Prostate gland (tissue), 2 donors: ENCODE measurements around the gene CHRNA4. TPM values are rescaled to one million over a fixed set of nuclear protein-coding genes. Genes with fewer than 3 reads are reported as not detected.

ENCODE experiments used
- DNase-seq: peaks from one replicate; pipeline ENCODE4 v3.0.0-alpha.2; 2019; ENCODE audit warnings: low spot score
- H3K27ac ChIP-seq, 2 donors: fragments of 200-600 bp; sonication (generic); 2 replicates each; pipeline ENCODE4 v1.5.1; 2017 to 2019
- H3K27me3 ChIP-seq: fragments of 200-600 bp; sonication (generic); replicated peaks from 2 replicates; pipeline ENCODE4 v1.5.1; 2019; ENCODE audit not compliant: insufficient read depth
- H3K36me3 ChIP-seq, 2 donors: fragments of 200-600 bp; sonication (generic); 1 replicate in 1 of 2; 2 replicates in 1 of 2; pipeline versions ENCODE4 v1.5.1 to v1.8.1; 2017 to 2019
- H3K4me1 ChIP-seq: fragments of 200-600 bp; sonication (generic); replicated peaks from 2 replicates; pipeline ENCODE4 v1.5.1; 2019
- H3K4me3 ChIP-seq, 2 donors: fragments of 200-600 bp; sonication (generic); 2 replicates each; pipeline ENCODE4 v1.5.1; 2017 to 2019
- H3K9me3 ChIP-seq: fragments of 200-600 bp; sonication (generic); 2 replicates; pipeline ENCODE4 v1.5.1; 2017
- POLR2A ChIP-seq: fragments of 450-650 bp; IDR thresholded peaks from one replicate; pipeline ENCODE4 v1.6.1; 2016; ENCODE audit warnings: antibody characterized with exemption, mild to moderate bottlenecking
- POLR2AphosphoS5 ChIP-seq: sonication (generic); formaldehyde crosslinking; IDR thresholded peaks from one replicate; pipeline ENCODE4 v1.6.1; 2017; ENCODE audit warnings: antibody characterized with exemption
- WGBS: methylation state at CpG from one replicate; pipeline ENCODE4 v1.1.5; 2018; 5-methylcytosine and 5-hydroxymethylcytosine counted together
- intact Hi-C: fragments of 100-400 bp; cut with DNase I; formaldehyde crosslinking; loops from one replicate; pipeline ENCODE4 v1.14.2; 2022
- total RNA-seq, 2 donors: library from RNA; depleted of rRNA; stranded (reverse); fragments of >200 nt; gene quantifications; one replicate each; pipeline ENCODE4 v1.1.0, GENCODE V29; 2016
- TF ChIP-seq, protein P1 (sequence below), 4 experiments: fragments of 200-600 bp in 2 of 4; fragments of 450-650 bp in 2 of 4; sonication (generic) in 2 of 4; IDR thresholded peaks; 1 replicate in 3 of 4; 2 replicates in 1 of 4; pipeline ENCODE4 v1.5.1; 2016 to 2019; ENCODE audit warnings: antibody characterized with exemption in 4 of 4, mild to moderate bottlenecking in 2 of 4, moderate library complexity in 2 of 4

Gene CHRNA4
- total RNA-seq, 2 donors from 2014 or later = 7.2 TPM; not detected in 1

DNA sequence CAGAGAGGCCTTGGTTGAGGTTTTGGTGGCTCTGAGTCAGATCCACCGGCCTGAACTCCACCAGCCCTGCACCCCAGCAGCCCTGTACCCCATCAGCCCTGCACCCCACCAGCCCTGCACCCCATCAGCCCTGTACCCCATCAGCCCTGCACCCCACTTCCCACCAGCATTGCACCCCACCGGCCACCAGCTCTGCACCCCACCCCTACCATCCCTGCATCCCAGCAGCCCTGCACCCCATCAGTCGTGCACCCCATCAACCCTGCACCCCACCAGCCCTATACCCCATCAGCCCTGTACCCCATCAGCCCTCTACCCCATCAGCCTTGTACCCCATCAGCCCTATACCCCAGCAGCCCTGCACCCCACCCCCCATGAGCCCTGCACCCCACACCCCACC, 14.3 kb upstream of the CHRNA4 start:
- Histone ChIP-seq H3K4me3 (no peak overlapping the region), H3K27me3 (peaks cover 30% of the 10 kb centered on the region), H3K27ac (no peak overlapping the region), H3K9me3 (no peaks in the 10 kb centered on the region), H3K36me3 (no peaks in the 10 kb centered on the region), H3K4me1 (no peaks in the 10 kb centered on the region)
- intact Hi-C loops = no loop called here
- no peak for DNase-seq
- TF ChIP-seq, protein P1, sequence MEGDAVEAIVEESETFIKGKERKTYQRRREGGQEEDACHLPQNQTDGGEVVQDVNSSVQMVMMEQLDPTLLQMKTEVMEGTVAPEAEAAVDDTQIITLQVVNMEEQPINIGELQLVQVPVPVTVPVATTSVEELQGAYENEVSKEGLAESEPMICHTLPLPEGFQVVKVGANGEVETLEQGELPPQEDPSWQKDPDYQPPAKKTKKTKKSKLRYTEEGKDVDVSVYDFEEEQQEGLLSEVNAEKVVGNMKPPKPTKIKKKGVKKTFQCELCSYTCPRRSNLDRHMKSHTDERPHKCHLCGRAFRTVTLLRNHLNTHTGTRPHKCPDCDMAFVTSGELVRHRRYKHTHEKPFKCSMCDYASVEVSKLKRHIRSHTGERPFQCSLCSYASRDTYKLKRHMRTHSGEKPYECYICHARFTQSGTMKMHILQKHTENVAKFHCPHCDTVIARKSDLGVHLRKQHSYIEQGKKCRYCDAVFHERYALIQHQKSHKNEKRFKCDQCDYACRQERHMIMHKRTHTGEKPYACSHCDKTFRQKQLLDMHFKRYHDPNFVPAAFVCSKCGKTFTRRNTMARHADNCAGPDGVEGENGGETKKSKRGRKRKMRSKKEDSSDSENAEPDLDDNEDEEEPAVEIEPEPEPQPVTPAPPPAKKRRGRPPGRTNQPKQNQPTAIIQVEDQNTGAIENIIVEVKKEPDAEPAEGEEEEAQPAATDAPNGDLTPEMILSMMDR (IDR thresholded peaks at IDR 0.05) = no peak
- WGBS = 76% methylated on average over 3 of the region's 3 CpGs

DNA sequence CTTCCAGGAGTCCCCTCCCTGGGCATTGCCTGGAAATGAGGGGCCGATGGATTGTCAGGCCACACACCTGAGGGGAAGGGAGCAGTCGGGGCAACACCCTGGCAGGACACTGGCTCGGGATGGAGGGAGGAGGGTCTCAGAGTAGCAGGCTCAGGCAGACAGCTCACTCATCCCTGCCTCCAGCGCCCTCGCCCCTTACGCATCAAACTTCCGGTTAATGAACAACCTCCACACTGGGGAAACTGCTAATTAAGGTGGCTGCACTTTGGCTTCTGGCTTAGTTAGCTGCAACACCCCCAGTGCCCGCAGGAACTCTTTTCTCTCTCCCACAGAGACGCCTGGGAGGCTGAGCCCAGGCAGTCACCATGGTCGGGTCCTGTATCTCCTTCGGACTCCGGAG, 13.4 kb upstream of the CHRNA4 start:
- intact Hi-C loops = no loop called here
- Histone ChIP-seq H3K4me3 (no peak overlapping the region), H3K9me3 (no peaks in the 10 kb centered on the region), H3K27ac (no peak overlapping the region), H3K36me3 (no peaks in the 10 kb centered on the region), H3K4me1 (no peaks in the 10 kb centered on the region), H3K27me3 (peaks cover 30% of the 10 kb centered on the region)
- TF ChIP-seq POLR2AphosphoS5 (no peak), POLR2A (no peak)
- TF ChIP-seq, protein P1 (IDR thresholded peaks at IDR 0.05) = no peak
- DNase-seq = no peak
- 40% methylated on average over 11 of the region's 12 CpGs for WGBS

DNA sequence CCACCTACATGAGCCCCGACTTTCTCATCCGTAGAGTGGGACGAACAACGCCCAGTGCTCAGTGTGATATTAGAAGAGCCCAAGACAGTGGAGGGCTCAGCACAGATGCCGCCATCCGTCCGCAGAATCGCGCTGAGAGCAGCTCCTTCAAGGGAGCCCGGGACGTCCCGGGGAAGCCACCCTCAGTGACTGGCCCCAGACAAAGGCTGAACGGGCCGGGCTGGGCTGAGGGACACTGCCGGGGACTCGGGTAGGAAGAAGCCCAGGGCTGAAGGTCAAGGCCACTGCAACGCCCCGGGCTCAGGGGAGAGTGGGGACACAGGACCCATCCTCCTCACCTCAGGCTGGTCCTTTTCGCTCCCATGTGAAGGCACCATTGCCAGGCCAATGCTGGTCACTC, 12.8 kb upstream of the CHRNA4 start:
- H3K27me3 ChIP-seq = peaks cover 30% of the 10 kb centered on the region
- H3K4me3 ChIP-seq = no peak overlapping the region
- DNase-seq = no peak
- WGBS = 74% methylated on average over 18 of the region's 19 CpGs
- intact Hi-C loops = no loop called here
- H3K27ac ChIP-seq = no peak overlapping the region
- H3K4me1 ChIP-seq = no peaks in the 10 kb centered on the region
- no peak for TF ChIP-seq POLR2A
- no peak for TF ChIP-seq POLR2AphosphoS5
- TF ChIP-seq, protein P1 (IDR thresholded peaks at IDR 0.05) = no peak
- H3K36me3 ChIP-seq = no peaks in the 10 kb centered on the region
- H3K9me3 ChIP-seq = no peaks in the 10 kb centered on the region

DNA sequence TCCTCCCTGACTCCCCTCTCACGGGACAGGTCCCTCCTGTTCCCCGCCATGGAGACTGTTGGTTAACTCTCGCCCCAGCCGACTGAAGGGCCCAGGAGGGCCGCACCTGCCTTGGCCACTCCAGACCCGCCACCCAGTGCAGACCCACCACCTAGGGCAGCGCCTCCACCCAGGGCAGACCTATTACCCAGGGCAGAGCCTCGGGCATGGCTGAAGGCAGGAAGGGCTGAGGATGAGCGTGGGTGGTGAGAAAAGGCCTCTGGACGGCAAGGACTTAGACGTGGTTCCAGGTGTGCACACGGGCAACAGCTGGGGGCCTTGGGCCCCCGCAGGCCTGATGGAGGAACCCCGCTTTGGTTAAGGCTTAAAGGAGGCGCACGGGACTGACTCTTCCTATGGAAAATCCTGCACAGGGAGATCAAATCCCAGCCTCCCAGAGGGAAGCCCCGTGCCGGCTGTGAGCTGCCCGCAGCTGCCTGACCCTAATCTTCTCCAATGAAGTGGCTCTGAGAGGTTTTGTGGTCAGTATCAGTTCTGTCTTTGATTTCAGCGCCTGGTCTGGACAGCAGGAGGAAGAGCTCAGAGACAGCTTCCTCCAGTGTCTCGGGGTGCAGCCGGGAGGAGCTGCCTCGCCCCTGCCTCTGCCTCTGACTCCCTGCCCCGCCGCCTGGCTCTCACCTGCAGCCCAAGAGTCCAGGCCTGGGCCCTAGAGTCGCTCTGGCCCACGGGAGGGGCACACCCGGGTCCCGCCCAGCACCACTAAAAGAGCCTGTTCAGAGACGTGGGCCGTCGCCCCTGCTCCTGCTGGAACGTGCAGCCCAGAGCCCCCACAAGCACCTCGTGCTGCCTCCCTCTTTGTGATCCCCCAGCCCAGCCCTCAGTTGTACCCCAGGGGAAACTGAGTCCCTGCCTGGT, 12.1 kb upstream of the CHRNA4 start:
- 61% methylated on average over 34 of the region's 34 CpGs for WGBS
- Histone ChIP-seq H3K4me3 (no peak overlapping the region), H3K4me1 (no peaks in the 10 kb centered on the region), H3K9me3 (no peaks in the 10 kb centered on the region), H3K36me3 (no peaks in the 10 kb centered on the region), H3K27me3 (peaks cover 23% of the 10 kb centered on the region), H3K27ac (no peak overlapping the region)
- intact Hi-C loops = no loop called here
- TF ChIP-seq, protein P1 (IDR thresholded peaks at IDR 0.05) = no peak
- TF ChIP-seq POLR2AphosphoS5 = no peak
- TF ChIP-seq POLR2A = no peak
- no peak for DNase-seq
